Nephron progenitor cell (in vitro differentiated cells): ENCODE results near the gene SERP2.

Source experiments
- DNase-seq: peaks from one replicate; pipeline ENCODE4 v3.0.0; 2021
- H3K27ac Mint-ChIP-seq: 2 replicates; pipeline ENCODE4 v1.8.0; 2021; ENCODE audit warnings: mild to moderate bottlenecking, moderate library complexity, mixed read lengths
- H3K27me3 Mint-ChIP-seq: 2 replicates; pipeline ENCODE4 v1.8.0; 2021; ENCODE audit warnings: mild to moderate bottlenecking, low read depth, mixed read lengths; ENCODE audit not compliant: poor library complexity
- H3K36me3 Mint-ChIP-seq: 2 replicates; pipeline ENCODE4 v1.8.0; 2021; ENCODE audit warnings: low read depth, mixed read lengths
- H3K4me1 Mint-ChIP-seq: 2 replicates; pipeline ENCODE4 v1.8.0; 2021; ENCODE audit warnings: mixed read lengths
- H3K4me3 Mint-ChIP-seq: 2 replicates; pipeline ENCODE4 v1.8.0; 2021; ENCODE audit warnings: mild to moderate bottlenecking, moderate library complexity, mixed read lengths
- H3K9me3 Mint-ChIP-seq: 2 replicates; pipeline ENCODE4 v1.8.0; 2021; ENCODE audit warnings: mild to moderate bottlenecking, moderate library complexity, mixed read lengths
- CTCF ChIP-seq: fragments of 200-600 bp; sonication (generic); IDR thresholded peaks from 2 replicates; pipeline ENCODE4 v1.5.0; 2021; ENCODE audit warnings: antibody characterized with exemption

Gene SERP2

DNA sequence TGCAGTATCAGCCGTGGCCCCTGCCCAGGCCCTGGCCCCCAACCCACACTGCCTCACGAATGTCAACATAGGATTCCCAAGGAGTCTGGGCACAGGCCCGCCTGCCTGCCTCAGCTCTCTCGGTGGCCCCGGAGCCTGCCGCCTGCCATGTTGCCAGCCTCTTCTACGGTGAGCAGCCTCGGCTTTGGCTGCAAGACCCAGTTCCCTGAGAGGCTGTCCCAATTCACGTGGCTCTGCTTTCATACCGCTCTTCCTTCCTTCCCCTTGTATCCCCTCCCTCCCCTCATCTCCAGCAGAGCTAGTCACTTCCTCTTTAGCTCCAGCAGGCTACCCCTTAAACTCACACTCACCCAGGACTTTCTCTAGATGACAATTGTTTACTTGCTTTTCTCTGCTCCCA is 42.7 kb downstream of the SERP2 start:
- Mint-ChIP-seq H3K27ac (peak overlapping the region; percentile 16), H3K4me3 (no peak overlapping the region), H3K27me3 (peaks cover 19% of the 10 kb centered on the region), H3K9me3 (peaks cover 19% of the 10 kb centered on the region), H3K36me3 (peaks cover 4% of the 10 kb centered on the region), H3K4me1 (peaks cover 70% of the 10 kb centered on the region)
- TF ChIP-seq CTCF, result no peak
- no peak for DNase-seq

DNA sequence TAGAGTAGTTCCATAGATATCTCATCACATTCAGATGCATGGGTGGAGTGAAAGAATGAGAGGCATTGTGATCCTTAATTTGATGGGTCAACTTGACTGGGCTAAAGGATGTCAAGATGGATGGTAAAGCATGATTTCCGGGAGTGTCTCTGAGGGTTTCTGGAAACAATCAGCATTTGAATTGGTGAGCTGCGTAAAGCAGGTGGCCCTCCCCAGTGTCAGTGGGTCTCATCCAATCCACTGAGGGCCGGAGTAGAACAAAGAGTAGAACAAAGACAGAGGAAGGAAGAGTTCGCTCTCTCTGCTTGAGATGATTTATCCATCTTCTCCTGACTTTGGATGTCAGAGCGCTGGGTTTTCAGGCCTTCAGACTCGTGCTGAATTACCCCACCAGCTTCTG is 43.1 kb downstream of the SERP2 start:
- peaks cover 4% of the 10 kb centered on the region for H3K36me3 Mint-ChIP-seq
- DNase-seq, result no peak
- H3K9me3 Mint-ChIP-seq, result peaks cover 19% of the 10 kb centered on the region
- H3K27ac Mint-ChIP-seq, result no peak overlapping the region
- no peak for TF ChIP-seq CTCF
- peaks cover 19% of the 10 kb centered on the region for H3K27me3 Mint-ChIP-seq
- no peak overlapping the region for H3K4me3 Mint-ChIP-seq
- peaks cover 69% of the 10 kb centered on the region for H3K4me1 Mint-ChIP-seq

DNA sequence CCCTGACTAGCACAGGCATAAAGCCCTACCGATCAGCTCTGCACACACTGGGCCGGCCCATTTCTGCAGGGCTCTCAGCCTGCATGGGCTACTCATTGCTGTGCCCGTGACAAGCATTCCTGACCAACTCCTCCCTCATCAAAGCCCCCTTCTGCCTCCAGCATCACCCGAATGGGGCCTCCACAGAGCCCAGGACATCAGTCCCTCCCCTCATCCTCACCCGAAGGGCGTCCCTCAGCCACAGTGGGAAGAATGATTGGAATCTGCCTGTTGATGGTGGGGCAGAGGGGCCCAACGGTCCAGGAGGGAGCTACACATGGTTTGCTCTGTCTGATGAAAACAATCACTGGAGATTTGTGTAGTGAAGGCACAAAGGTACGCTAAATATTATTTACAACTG is 43.8 kb downstream of the SERP2 start:
- peaks cover 69% of the 10 kb centered on the region for H3K4me1 Mint-ChIP-seq
- no peak for TF ChIP-seq CTCF
- DNase-seq, result no peak
- H3K27me3 Mint-ChIP-seq, result peaks cover 21% of the 10 kb centered on the region
- H3K9me3 Mint-ChIP-seq, result peaks cover 19% of the 10 kb centered on the region
- H3K4me3 Mint-ChIP-seq, result no peak overlapping the region
- H3K27ac Mint-ChIP-seq, result peak overlapping the region; percentile 69
- peaks cover 4% of the 10 kb centered on the region for H3K36me3 Mint-ChIP-seq

- H3K36me3 Mint-ChIP-seq, result peaks cover 4% of the 10 kb centered on the region
- no peak for TF ChIP-seq CTCF
- peaks cover 22% of the 10 kb centered on the region for H3K27me3 Mint-ChIP-seq
- DNase-seq, result no peak
- H3K27ac Mint-ChIP-seq, result peak overlapping the region; percentile 69
- peaks cover 19% of the 10 kb centered on the region for H3K9me3 Mint-ChIP-seq
- H3K4me3 Mint-ChIP-seq, result no peak overlapping the region
- H3K4me1 Mint-ChIP-seq, result peaks cover 69% of the 10 kb centered on the region
Observed at GRCh38 chr13:44417876-44418275, 44.3 kb downstream of the SERP2 start.

DNA sequence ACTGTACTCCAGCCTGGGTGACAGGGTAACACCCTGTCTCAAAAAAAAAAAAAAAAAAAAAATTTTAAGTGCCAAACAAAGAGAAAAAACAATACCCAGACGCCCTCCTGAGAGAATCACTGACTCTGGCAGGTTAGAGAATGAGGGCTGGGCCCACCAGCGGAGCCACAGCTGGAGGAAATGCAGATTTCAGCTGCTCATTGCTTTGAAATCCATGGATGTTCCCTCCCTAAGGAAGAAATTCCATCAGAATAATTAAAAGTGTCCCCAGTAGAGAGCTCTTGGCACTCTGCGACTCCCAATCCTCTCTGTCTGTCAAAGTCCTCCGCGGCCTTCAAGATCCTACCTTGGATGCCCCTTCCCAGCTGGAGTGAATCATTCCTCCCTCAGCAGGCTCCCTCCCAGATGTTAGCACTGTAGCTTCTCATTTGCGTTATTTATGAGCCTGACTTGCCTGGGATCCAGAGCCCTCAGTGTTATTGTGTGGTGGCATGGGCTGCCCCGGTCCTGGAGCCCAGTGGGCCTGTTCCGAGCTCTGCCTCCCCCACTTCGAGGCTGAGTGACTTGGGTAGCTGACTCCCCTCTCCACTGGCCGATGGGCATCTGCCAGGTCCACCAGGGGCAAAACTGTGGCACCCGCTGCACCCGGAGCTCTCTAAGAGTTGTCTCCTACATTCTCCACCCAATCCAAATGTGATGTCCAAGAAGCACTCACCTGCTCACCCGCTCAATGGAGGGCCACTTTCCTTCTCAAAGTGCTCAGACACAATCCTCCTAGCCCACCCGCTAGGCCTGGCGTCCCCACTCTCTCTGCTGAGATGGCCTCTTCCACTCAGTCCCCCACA is 47.0 kb downstream of the SERP2 start:
- Mint-ChIP-seq H3K27me3 (peaks cover 19% of the 10 kb centered on the region), H3K4me1 (peaks cover 72% of the 10 kb centered on the region), H3K9me3 (peaks cover 8% of the 10 kb centered on the region), H3K4me3 (peak overlapping the region; percentile 5), H3K36me3 (no peaks in the 10 kb centered on the region), H3K27ac (peak overlapping the region; percentile 47)
- no peak for DNase-seq
- no peak for TF ChIP-seq CTCF
